IPS-15b (cell line): ENCODE results near the gene CLEC1A.
"Not testable (repeated sequence)": the region's sequence is repeated elsewhere in the genome, so short reads cannot be mapped to it uniquely, and the experiment has no call there.

ENCODE experiments used
- H3K27me3 ChIP-seq: one replicate; pipeline ENCODE4 v1.6.1; 2013; ENCODE audit warnings: low read length; ENCODE audit not compliant: control insufficient read depth, insufficient read depth
- H3K36me3 ChIP-seq: one replicate; pipeline ENCODE4 v1.6.1; 2013; ENCODE audit warnings: low read length; ENCODE audit not compliant: control insufficient read depth, insufficient read depth
- H3K4me1 ChIP-seq: one replicate; pipeline ENCODE4 v1.6.1; 2013; ENCODE audit warnings: mild to moderate bottlenecking, low read length; ENCODE audit not compliant: control insufficient read depth, insufficient read depth
- H3K4me3 ChIP-seq: one replicate; pipeline ENCODE4 v1.5.1; 2013; ENCODE audit warnings: low read depth, low read length
- H3K9ac ChIP-seq: one replicate; pipeline ENCODE4 v1.6.1; 2013; ENCODE audit warnings: low read depth, mild to moderate bottlenecking, low read length
- H3K9me3 ChIP-seq: one replicate; pipeline ENCODE4 v1.6.1; 2013; ENCODE audit warnings: mild to moderate bottlenecking, low read length; ENCODE audit not compliant: control insufficient read depth, insufficient read depth

Gene CLEC1A

DNA sequence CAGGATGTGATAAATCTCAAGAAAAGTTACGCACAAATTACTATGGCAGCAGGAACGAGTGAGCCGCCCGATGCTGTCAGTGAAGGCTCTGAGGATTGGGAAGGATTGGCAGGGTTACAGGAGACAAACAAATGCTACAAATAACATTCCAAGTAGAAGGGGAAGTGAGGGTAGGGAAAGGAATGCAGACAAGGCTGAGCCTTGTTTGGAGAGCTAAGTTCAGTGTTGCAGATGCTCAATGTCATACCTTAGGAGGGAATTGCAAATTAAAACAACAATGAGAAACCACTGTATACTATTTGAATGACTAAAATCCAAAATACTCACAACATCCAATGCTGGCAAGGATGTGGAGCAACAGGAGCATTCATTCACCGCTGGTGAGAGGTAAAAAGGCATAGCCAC lies 67.0 kb downstream of the CLEC1A start:
- Histone ChIP-seq H3K4me1 (no peaks in the 10 kb centered on the region), H3K9ac (no peak overlapping the region), H3K4me3 (no peak overlapping the region), H3K27me3 (no peaks in the 10 kb centered on the region), H3K36me3 (no peaks in the 10 kb centered on the region), H3K9me3 (no peaks in the 10 kb centered on the region)

DNA sequence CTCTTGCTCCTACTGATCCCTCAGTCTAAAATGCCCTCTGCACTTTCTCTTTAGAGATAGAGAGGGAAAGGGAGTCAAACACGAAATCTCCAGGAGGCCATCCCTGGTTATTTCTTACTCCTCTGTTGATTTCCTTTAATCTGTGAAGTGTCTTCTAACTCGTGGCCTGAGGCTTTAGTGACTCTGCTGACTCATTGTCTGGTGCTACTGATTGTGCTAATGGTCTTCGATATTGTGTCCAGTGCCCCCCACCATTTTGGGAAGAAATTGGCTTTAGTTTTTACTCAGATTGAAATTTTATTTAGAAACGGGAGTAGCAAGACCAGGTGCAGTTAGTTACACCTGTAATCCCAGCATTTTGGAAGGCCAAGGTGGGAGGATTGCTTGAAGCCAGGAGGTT lies 67.5 kb downstream of the CLEC1A start:
- H3K36me3 ChIP-seq: no peaks in the 10 kb centered on the region
- no peak overlapping the region for H3K9ac ChIP-seq
- no peaks in the 10 kb centered on the region for H3K27me3 ChIP-seq
- no peaks in the 10 kb centered on the region for H3K4me1 ChIP-seq
- no peaks in the 10 kb centered on the region for H3K9me3 ChIP-seq
- H3K4me3 ChIP-seq: no peak overlapping the region

DNA sequence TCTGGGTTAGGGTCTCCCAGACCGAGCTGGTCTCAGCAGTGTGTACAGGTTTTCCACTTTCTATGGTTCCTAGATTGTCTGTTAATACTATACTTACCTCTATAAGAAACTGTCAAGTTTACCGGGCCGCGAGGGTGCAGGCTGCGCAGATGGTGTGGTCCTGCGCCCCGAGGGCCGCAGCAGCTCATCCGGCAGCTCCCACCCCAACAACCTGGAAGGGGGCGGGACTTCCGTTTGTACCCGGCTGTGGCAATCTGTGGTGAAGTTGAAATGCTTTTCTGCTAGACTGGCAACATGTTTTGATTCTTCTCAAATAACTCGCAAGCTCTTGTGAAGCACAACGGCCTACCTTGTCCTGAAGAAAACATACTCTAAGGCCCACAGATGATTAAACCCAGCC lies 68.3 kb downstream of the CLEC1A start, which contains the start of gene CLEC9A:
Gene CLEC9A, plus strand, starts transcription at position 237 of the 400 bp plus-strand sequence. CDS start 22,006 bp downstream, outside the sequence.
- H3K4me3 ChIP-seq: no peak within 1 kb of the TSS
- no peaks in the 10 kb centered on the region for H3K9me3 ChIP-seq
- H3K27me3 ChIP-seq: no peaks in the 10 kb centered on the region
- H3K4me1 ChIP-seq: no peaks in the 10 kb centered on the region
- no peaks in the 10 kb centered on the region for H3K36me3 ChIP-seq
- no peak within 1 kb of the TSS for H3K9ac ChIP-seq

DNA sequence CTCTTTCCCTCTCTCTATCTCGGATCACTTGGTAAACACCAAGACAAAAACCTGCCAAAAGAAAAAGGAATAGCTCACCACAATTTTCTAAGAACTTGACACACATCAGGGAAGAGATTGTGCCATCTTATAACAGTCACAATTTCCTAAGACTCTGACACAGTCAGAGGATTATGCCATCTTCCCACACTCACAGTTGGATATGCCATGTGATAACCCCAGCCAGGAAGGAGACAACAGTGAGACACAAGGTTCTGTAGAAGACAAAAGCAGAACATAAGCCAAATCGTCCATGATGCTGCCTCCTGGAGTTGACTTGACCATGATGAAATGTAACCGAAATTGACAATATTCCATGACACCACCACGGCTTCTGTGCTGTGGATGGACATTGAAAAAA lies 71.1 kb downstream of the CLEC1A start:
- H3K4me1 ChIP-seq: no peaks in the 10 kb centered on the region
- H3K9ac ChIP-seq: no peak overlapping the region
- H3K4me3 ChIP-seq: no peak overlapping the region
- H3K36me3 ChIP-seq: no peaks in the 10 kb centered on the region
- H3K9me3 ChIP-seq: no peaks in the 10 kb centered on the region
- H3K27me3 ChIP-seq: no peaks in the 10 kb centered on the region

DNA sequence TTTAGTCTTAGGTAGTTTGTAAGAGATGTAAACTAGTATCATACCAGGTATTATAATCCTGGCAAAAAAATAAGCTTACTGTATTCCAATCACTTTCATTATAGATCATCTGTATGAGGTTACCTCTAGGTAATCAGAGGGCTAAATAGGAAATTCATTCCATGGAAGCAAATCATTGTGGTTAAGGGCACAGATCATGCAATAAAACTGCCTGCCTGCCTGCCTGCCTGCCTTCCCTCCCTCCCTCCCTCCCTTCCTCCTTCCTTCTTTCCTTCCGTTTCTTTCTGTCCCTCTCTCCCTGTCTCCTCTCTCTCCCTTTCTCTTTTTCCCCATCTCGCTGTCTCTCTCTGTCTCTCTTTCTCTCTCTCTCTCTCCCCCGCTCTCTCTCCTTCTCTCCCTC lies 71.5 kb downstream of the CLEC1A start:
- H3K4me3 ChIP-seq: no peak overlapping the region
- no peaks in the 10 kb centered on the region for H3K36me3 ChIP-seq
- H3K27me3 ChIP-seq: no peaks in the 10 kb centered on the region
- H3K4me1 ChIP-seq: no peaks in the 10 kb centered on the region
- H3K9ac ChIP-seq: no peak overlapping the region
- no peaks in the 10 kb centered on the region for H3K9me3 ChIP-seq

DNA sequence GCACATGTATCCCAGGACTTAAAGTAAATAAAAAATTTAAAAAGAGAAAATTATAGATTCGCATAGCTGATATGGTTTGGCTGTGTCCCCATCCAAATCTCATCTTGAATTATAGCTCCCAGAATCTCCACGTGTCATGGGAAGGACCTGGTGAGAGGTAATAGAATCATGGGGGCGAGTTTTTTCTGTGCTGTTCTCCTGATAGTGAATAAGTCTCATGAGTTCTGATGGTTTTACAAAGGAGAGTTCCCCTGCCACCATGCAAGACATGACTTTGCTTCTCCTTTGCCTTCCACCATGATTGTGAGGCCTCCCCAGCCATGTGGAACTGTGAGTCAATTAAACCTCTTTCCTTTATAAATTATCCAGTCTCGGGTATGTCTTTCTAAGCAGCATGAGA lies 72.1 kb downstream of the CLEC1A start:
- H3K27me3 ChIP-seq, H3K4me3 ChIP-seq, H3K4me1 ChIP-seq, H3K9me3 ChIP-seq, H3K36me3 ChIP-seq, H3K9ac ChIP-seq: not testable (repeated sequence)

DNA sequence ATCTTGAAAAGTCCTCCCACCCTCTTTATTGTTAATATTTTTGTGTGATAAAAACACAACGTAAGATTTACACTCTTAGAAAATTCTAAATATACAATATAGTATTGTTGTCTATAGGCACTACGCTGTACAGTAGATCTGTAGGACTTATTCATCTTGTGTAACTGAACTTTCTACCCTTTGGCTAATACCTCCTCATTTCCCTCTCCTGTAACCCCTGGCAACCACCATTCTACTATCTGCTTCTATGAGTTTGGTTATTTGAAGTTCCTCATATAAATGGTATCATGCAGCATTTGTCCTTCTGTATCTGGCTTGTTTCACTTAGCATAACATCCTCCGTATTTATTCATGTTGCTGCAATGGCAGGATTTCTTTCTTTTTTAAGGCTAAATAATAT lies 73.5 kb downstream of the CLEC1A start:
- Histone ChIP-seq H3K9me3 (no peaks in the 10 kb centered on the region), H3K4me1 (no peaks in the 10 kb centered on the region), H3K27me3 (no peaks in the 10 kb centered on the region), H3K36me3 (no peaks in the 10 kb centered on the region), H3K9ac (no peak overlapping the region), H3K4me3 (no peak overlapping the region)

DNA sequence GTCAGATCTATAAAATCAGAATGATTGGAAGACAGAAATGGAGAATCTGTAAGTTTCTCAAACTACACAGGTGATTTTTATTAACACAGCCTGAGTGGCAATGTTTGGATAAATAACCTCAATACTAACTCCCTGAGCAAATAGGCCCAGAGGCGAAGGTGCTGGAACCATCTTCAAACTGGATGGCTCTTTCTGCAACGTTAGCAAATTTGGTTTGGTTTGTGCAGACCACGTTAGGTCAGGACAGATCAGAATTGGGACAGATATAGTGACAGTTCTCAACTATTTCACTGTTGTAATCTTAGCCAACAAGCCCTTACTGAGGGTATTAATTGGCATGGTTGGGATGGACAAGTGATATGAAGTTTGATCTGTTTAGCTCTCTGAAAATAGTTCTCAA lies 77.4 kb downstream of the CLEC1A start:
- Histone ChIP-seq H3K27me3 (no peaks in the 10 kb centered on the region), H3K36me3 (no peaks in the 10 kb centered on the region), H3K9me3 (no peaks in the 10 kb centered on the region), H3K4me3 (no peak overlapping the region), H3K4me1 (peaks cover 7% of the 10 kb centered on the region), H3K9ac (no peak overlapping the region)
